ENCODE measurements around the gene DND1. TPM values are rescaled to one million over a fixed set of nuclear protein-coding genes. Genes with fewer than 3 reads are reported as not detected.
A peak's percentile ranks its signal among the peaks of the same experiment; 100 is the strongest.
"Not testable (repeated sequence)": the region's sequence is repeated elsewhere in the genome, so short reads cannot be mapped to it uniquely, and the experiment has no call there.

The DND1 gene
- total RNA-seq, 1 experiment from 2014 or later = 1.8 TPM

GRCh38 chr5:140639148-140639981 lies 34.0 kb downstream of the DND1 start, which contains the start of gene TMCO6:
Gene TMCO6, plus strand, starts transcription at chr5:140639451. Its CDS starts 77 bp downstream, at chr5:140639528.
- CTCF ChIA-PET = interaction anchor here (0.6 to 2.9 kb wide), 3 partner anchors 8 to 1297 kb away, joined by 3 to 10 read pairs (median 5); partner anchors contain the start of genes EIF4EBP3, IK and NDUFA2
- H3K27me3 Mint-ChIP-seq (ENCODE audit: insufficient read depth, unreplicated experiment) = no peaks in the 10 kb centered on the region
- peak within 1 kb of the TSS; percentile 83 for H3K4me3 Mint-ChIP-seq (ENCODE audit: unreplicated experiment)
- H3K9me3 Mint-ChIP-seq (ENCODE audit: unreplicated experiment) = no peaks in the 10 kb centered on the region
- Histone ChIP-seq H3K36me3 (ENCODE audit: control insufficient read depth, insufficient read depth, low read length) (peaks cover 4% of the 10 kb centered on the region; the same call in 1 of the 2 replicates), H3K9me3 (no peaks in the 10 kb centered on the region), H3K4me3 (ENCODE audit: low read depth, low read length) (peak within 1 kb of the TSS; percentile 96), H3K27me3 (replicated peaks; ENCODE audit: control insufficient read depth, insufficient read depth, low read length) (no peaks in the 10 kb centered on the region), H3K4me1 (peaks cover 17% of the 10 kb centered on the region)
- H3K36me3 Mint-ChIP-seq (ENCODE audit: insufficient read depth, unreplicated experiment) = peaks cover 35% of the 10 kb centered on the region
- TF ChIP-seq CTCF (IDR thresholded peaks at IDR 0.05; ENCODE audit: insufficient read depth in 1 of 2, low read depth in 1 of 2, low read length in 1 of 2, severe bottlenecking in 1 of 2, unreplicated experiment in 1 of 2) = peak; percentile 74 to 77
- peak within 1 kb of the TSS; percentile 96 for H3K27ac Mint-ChIP-seq (ENCODE audit: unreplicated experiment)
- POLR2A ChIA-PET = interaction anchor here (0.6 to 2.7 kb wide), 9 partner anchors 8 to 237 kb away, joined by 3 to 26 read pairs (median 4); partner anchors contain the start of genes EIF4EBP3, IK, NDUFA2 and SRA1
- TSS peak; percentile 40 for BruUV-seq (replicated peaks)
- intact Hi-C loops (cut with micrococcal nuclease; ENCODE audit: unreplicated experiment) = loop anchor here (1.0 to 5.0 kb wide), 10 partner anchors 8 to 282 kb away; partner anchors contain the start of genes ANKHD1, APBB3, EIF4EBP3 and IK
- peak; percentile 97 to 98 for DNase-seq
- peaks cover 27% of the 10 kb centered on the region for H3K4me1 Mint-ChIP-seq (ENCODE audit: low read depth, unreplicated experiment)

- H3K9me3 ChIP-seq; H3K36me3 ChIP-seq (ENCODE audit: control insufficient read depth, insufficient read depth, low read length); BruUV-seq (replicated peaks); H3K27me3 ChIP-seq (replicated peaks; ENCODE audit: control insufficient read depth, insufficient read depth, low read length); H3K9me3 Mint-ChIP-seq (ENCODE audit: unreplicated experiment); DNase-seq; H3K27me3 Mint-ChIP-seq (ENCODE audit: insufficient read depth, unreplicated experiment): not testable (repeated sequence)
- Histone ChIP-seq H3K4me3 (ENCODE audit: low read depth, low read length) (peak overlapping the region; percentile 28), H3K4me1 (peaks cover 17% of the 10 kb centered on the region)
- peaks cover 34% of the 10 kb centered on the region for H3K36me3 Mint-ChIP-seq (ENCODE audit: insufficient read depth, unreplicated experiment)
- intact Hi-C loops (cut with micrococcal nuclease; ENCODE audit: unreplicated experiment) = loop anchor here (1.0 to 5.0 kb wide), 10 partner anchors 8 to 282 kb away; partner anchors contain the start of genes ANKHD1, APBB3, EIF4EBP3 and IK
- peaks cover 27% of the 10 kb centered on the region for H3K4me1 Mint-ChIP-seq (ENCODE audit: low read depth, unreplicated experiment)
- H3K27ac Mint-ChIP-seq (ENCODE audit: unreplicated experiment) = peak overlapping the region; percentile 96
- POLR2A ChIA-PET = interaction anchor here (0.6 to 2.7 kb wide), 7 partner anchors 9 to 92 kb away, joined by 3 to 26 read pairs (median 5); partner anchors contain the start of genes EIF4EBP3, IK, NDUFA2 and SRA1
- CTCF ChIA-PET = interaction anchor here (0.9 to 2.9 kb wide), 2 partner anchors 9 to 92 kb away, joined by 3 to 10 read pairs; partner anchors contain the start of genes EIF4EBP3, IK and NDUFA2
- peak overlapping the region; percentile 83 for H3K4me3 Mint-ChIP-seq (ENCODE audit: unreplicated experiment)
Observed at GRCh38 chr5:140638898-140639147, 34.6 kb downstream of the DND1 start.

GRCh38 chr5:140637371-140638100 lies 35.8 kb downstream of the DND1 start:
- ChIA-PET POLR2A (interaction anchor here (0.7 to 2.7 kb wide), 3 partner anchors 10 to 81 kb away, joined by 4 to 26 read pairs (median 4); partner anchors contain the start of genes IK and NDUFA2), CTCF (interaction anchor here (0.6 to 2.9 kb wide), 3 partner anchors 10 to 1596 kb away, joined by 3 to 10 read pairs (median 3); partner anchors contain the start of genes IK and NDUFA2)
- H3K36me3 ChIP-seq (ENCODE audit: control insufficient read depth, insufficient read depth, low read length) = peaks cover 4% of the 10 kb centered on the region; the same call in 1 of the 2 replicates
- peaks cover 27% of the 10 kb centered on the region for H3K4me1 Mint-ChIP-seq (ENCODE audit: low read depth, unreplicated experiment)
- H3K4me1 ChIP-seq = peaks cover 21% of the 10 kb centered on the region
- H3K27me3 Mint-ChIP-seq (ENCODE audit: insufficient read depth, unreplicated experiment) = no peaks in the 10 kb centered on the region
- no peaks in the 10 kb centered on the region for H3K27me3 ChIP-seq (replicated peaks; ENCODE audit: control insufficient read depth, insufficient read depth, low read length)
- peak overlapping the region; percentile 83 for H3K4me3 Mint-ChIP-seq (ENCODE audit: unreplicated experiment)
- peaks cover 27% of the 10 kb centered on the region for H3K36me3 Mint-ChIP-seq (ENCODE audit: insufficient read depth, unreplicated experiment)
- H3K27ac Mint-ChIP-seq (ENCODE audit: unreplicated experiment) = peak overlapping the region; percentile 96
- no peak for TF ChIP-seq CTCF (IDR thresholded peaks at IDR 0.05; ENCODE audit: insufficient read depth in 1 of 2, low read depth in 1 of 2, low read length in 1 of 2, severe bottlenecking in 1 of 2, unreplicated experiment in 1 of 2)
- TSS peak; percentile 86 for BruUV-seq (replicated peaks)
- peak; percentile 68 to 73 for DNase-seq
- no peaks in the 10 kb centered on the region for H3K9me3 ChIP-seq
- no peaks in the 10 kb centered on the region for H3K9me3 Mint-ChIP-seq (ENCODE audit: unreplicated experiment)
- peak overlapping the region; percentile 15 for H3K4me3 ChIP-seq (ENCODE audit: low read depth, low read length)
- intact Hi-C loops (cut with micrococcal nuclease; ENCODE audit: unreplicated experiment) = loop anchor here (1.0 to 5.0 kb wide), 4 partner anchors 27 to 280 kb away; no protein-coding TSS in a partner anchor

Data from Caco-2 (cell line).